RWPE1 (cell line): ENCODE measurements around the gene BTBD8.

Experiments used
- CTCF ChIA-PET: fragments of 350-600 bp; sonication (Branson Sonifier 250); formaldehyde crosslinking; extraction: SDS; loops from one replicate; lab custom pipeline; 2021; lab: Yijun Ruan, JAX
- POLR2A ChIA-PET: fragments of 400-600 bp; formaldehyde crosslinking; extraction: SDS; loops from one replicate; lab custom pipeline; 2020; ENCODE audit warnings: antibody characterized with exemption; ENCODE audit not compliant: low non-redundant PET; lab: Yijun Ruan, JAX
- DNase-seq: peaks from one replicate; pipeline ENCODE4 v3.0.0; 2012; ENCODE audit warnings: low spot score
- H3K27ac ChIP-seq: fragments of 450-650 bp; 2 replicates; pipeline ENCODE4 v1.5.1; 2017
- CTCF ChIP-seq: fragments of 450-650 bp; conservative IDR thresholded peaks from 2 replicates; pipeline ENCODE4 v1.5.1; 2017; ENCODE audit warnings: low read depth, mild to moderate bottlenecking

Gene BTBD8

GRCh38 chr1:92191726-92192125, 111.6 kb downstream of the BTBD8 start:
- no peak for DNase-seq
- ChIA-PET CTCF (interaction anchor here (0.7 kb wide), 1 partner anchor 414 kb away, joined by 3 read pairs; no protein-coding TSS in a partner anchor), POLR2A (no interaction called here)
- TF ChIP-seq CTCF, result no peak
- no peak overlapping the region for H3K27ac ChIP-seq

DNA sequence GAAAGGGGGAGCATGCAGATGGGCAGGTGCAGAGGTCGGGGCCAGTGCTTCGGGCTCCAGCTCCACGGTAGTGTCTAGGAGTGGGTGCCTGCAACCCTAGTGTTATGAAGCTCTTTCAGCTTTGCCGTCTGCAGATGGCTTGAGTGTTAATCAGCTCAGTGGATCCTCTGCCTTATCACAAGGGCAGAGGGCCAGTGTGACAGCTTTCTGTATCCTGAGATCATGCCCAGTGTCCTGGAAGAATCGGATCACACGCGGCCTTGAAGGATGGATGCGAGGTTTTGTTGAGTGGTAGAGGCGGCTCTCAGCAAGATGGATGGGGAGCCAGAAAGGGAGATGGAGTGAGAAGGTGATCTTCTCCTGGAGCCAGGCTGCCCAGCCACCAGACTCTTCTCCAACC, 112.1 kb downstream of the BTBD8 start:
- H3K27ac ChIP-seq, result no peak overlapping the region
- ChIA-PET CTCF (interaction anchor here (0.7 kb wide), 1 partner anchor 414 kb away, joined by 3 read pairs; no protein-coding TSS in a partner anchor), POLR2A (no interaction called here)
- no peak for TF ChIP-seq CTCF
- DNase-seq, result no peak

DNA sequence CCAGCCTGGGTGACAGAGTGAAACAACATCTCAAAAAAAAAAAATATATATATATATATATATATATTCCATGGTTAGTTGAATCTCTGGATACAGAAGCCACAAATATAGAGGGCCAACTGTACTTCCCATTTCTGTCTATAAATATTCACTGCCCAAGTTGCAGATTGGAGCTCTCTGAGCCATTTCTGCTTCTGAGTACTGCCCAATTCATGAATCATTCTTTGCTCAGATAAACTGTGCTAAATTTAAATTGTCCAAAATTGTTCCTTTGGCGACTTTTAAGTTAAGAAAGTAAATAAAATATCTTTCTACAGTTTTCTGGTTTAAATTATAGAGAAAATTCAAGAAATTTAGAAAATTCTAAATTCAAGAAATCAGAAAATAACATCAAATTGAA, 114.4 kb downstream of the BTBD8 start:
- DNase-seq, result no peak
- no peak for TF ChIP-seq CTCF
- POLR2A ChIA-PET, result no interaction called here
- CTCF ChIA-PET, result no interaction called here
- H3K27ac ChIP-seq, result no peak overlapping the region

DNA sequence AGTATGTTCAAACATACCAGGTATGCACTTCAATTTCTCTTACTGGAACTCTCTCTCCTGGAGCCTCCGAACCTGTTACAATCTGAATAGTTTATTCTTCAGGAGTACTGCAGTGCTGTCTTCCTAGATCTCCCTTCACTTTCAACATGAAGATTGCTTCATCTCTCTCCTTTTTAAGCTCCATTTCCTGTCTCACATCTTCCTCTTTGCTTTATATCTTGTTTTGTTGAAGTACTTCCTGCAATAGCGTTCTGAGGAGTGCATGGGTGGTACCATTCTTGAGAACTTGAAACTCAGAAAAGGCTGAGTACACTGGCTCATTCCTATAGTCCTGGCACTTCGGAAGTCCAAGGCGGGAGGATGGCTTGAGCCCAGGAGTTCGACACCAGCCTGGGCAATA, 121.8 kb downstream of the BTBD8 start:
- no peak overlapping the region for H3K27ac ChIP-seq
- no peak for DNase-seq
- ChIA-PET CTCF (interaction anchor here (0.7 kb wide), 1 partner anchor 108 kb away, joined by 9 read pairs; no protein-coding TSS in a partner anchor), POLR2A (no interaction called here)
- TF ChIP-seq CTCF, result no peak

GRCh38 chr1:92203105-92203504, 123.0 kb downstream of the BTBD8 start:
- ChIA-PET POLR2A (no interaction called here), CTCF (no interaction called here)
- no peak for TF ChIP-seq CTCF
- H3K27ac ChIP-seq, result no peak overlapping the region
- no peak for DNase-seq

DNA sequence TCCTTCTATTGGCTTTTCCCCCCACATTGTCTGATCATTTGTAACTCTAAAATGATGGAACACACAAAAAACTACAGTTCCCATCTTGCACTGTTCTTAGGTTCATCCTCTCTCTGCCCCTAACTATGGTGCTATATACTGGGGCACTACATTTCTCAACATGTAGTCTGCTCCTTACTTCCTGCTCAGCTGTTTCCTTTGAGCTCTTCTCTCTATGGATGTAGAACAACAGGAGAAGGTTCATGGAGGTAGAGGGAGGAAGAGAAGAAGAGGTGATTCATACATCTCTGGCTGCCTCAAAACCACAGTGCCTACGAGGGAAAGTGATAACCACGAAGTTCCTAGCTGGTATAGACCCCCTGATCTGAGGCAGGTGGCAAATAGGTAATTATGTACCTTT, 130.6 kb downstream of the BTBD8 start:
- no peak for TF ChIP-seq CTCF
- DNase-seq, result no peak
- CTCF ChIA-PET, result interaction anchor here (0.6 kb wide), 1 partner anchor 1880 kb away, joined by 3 read pairs; no protein-coding TSS in a partner anchor
- POLR2A ChIA-PET, result no interaction called here
- no peak overlapping the region for H3K27ac ChIP-seq

DNA sequence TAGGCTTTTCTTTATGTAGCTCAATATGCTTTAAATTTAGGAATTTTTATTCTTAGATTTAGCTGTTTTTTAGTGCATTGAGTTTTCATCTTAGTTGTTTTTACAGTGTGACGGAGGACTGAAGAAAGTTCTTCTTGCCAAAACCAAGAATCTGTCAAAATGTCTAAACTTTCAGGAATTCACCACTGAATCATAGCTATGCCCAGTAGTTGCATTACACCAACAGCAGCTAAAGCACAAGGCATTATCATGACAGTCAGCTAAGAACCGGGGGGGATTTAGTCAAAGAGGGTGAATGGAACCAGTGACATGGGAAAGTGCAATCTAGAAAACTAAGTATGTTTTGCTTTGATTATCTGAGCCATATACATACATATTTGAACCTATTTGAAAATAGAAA, 131.0 kb downstream of the BTBD8 start:
- H3K27ac ChIP-seq, result no peak overlapping the region
- ChIA-PET CTCF (interaction anchor here (0.6 kb wide), 1 partner anchor 1880 kb away, joined by 3 read pairs; no protein-coding TSS in a partner anchor), POLR2A (no interaction called here)
- DNase-seq, result no peak
- TF ChIP-seq CTCF, result no peak
